NB4 (cell line): ENCODE data around the gene THADA.

Experiments used
- CTCF ChIP-seq: IDR thresholded peaks from one replicate; pipeline ENCODE4 v1.5.1; 2012; ENCODE audit warnings: low read depth, low read length
- MAX ChIP-seq: IDR thresholded peaks from 2 replicates; pipeline ENCODE4 v1.6.1; 2011; ENCODE audit warnings: low read depth, low read length
- MYC ChIP-seq: IDR thresholded peaks from 2 replicates; pipeline ENCODE4 v1.6.1; 2011; ENCODE audit warnings: low read depth, low read length
- POLR2A ChIP-seq: IDR thresholded peaks from 2 replicates; pipeline ENCODE4 v1.6.1; 2011; ENCODE audit warnings: mild to moderate bottlenecking; ENCODE audit not compliant: insufficient read length; ENCODE audit errors: extremely low read depth

GRCh38 chr2:43604674-43605073 lies 8.8 kb upstream of the THADA start:
- TF ChIP-seq CTCF = no peak
- no peak for TF ChIP-seq POLR2A
- TF ChIP-seq MYC = no peak
- no peak for TF ChIP-seq MAX
